GM21528 (cell line): ENCODE measurements around the gene BAZ2B.

Experiments
- ATAC-seq: cut with Tn5 transposase; IDR thresholded peaks from one replicate; pipeline ENCODE4 v1.9.1; 2021; ENCODE audit warnings: mild to moderate bottlenecking, moderate library complexity; ENCODE audit not compliant: unreplicated experiment, low FRiP score

Gene BAZ2B

DNA sequence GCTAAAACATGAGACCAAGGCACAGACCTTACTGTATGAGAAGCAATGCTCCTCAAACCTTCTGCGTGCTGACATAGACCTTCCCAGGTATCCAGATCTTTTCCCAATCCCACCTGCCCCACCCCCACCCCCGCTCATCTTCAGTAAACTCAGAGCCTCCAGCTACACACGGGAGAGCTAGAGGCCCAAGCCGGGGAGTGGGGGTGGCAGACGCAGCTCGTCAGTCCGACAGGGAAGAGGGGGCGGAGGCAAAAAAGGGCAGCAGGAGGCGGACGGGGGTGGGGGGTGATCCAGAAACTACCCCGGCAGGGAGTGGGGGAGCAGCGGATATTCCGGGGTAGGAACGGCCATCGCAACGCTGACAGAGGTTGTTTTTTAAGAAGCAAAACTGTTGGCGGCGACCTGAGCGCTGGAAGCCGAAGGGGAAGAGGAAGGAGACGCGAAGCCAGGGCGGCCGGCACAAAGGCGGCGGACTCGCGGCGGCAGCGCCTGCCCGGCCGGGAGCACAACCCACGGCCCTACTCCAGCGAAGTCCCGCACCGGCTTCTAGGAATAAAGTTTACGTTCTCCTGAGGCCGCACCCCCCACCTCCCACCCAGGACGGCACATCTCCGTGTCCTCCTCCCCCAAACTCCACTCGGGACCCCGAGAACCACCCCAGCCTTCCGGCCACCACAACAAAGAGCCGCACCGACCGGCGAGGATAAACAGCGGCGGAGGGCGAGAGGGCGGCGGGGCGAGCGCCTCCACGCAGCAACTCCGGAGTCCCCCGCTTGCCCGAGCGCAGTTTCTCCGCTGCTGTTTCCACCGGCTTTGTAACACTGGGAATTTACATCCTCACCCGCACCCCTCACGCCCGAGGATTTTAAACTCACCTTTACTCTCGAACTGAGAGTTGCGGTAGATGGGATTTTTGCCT is 722 bp downstream of the BAZ2B start:
- ATAC-seq: peak; percentile 68

DNA sequence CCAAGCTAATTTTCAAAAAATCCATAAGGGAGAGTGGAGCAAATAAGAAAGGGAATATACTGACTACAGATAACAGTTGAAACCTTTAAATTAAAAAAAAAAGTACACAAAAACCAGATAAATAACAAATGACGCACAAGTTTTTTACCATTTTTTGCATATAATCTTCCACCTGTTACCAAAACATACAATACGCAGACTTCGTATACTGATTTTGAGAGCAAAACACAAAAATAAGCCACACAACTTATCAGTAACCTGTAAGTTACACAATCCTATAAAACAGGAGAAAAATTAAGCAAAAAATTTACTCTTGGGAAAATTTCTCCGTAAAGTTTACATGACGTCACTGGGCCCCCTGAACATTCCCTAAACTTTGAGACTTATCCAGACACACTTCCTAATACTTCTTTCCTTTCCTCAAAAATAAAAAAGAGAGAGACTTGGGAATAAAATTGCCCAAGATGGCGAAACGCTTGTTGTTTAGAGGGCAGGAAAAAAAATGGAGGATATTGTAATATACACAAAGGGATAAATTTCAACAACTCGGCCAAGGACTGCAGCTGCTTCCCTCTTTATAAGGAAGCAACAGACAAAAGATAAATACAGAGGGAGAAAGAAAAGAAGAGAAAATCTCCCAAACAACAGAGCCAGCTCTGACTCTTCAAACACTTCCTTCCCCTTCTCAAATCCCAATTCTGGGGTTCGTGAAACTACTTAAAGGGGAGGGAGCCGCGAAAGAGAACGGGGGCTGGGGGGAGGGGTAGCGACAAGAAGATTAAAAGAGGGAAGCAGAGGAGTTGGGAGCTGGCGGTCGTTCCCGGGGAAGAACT is 1.6 kb downstream of the BAZ2B start:
- ATAC-seq: peak; percentile 20

DNA sequence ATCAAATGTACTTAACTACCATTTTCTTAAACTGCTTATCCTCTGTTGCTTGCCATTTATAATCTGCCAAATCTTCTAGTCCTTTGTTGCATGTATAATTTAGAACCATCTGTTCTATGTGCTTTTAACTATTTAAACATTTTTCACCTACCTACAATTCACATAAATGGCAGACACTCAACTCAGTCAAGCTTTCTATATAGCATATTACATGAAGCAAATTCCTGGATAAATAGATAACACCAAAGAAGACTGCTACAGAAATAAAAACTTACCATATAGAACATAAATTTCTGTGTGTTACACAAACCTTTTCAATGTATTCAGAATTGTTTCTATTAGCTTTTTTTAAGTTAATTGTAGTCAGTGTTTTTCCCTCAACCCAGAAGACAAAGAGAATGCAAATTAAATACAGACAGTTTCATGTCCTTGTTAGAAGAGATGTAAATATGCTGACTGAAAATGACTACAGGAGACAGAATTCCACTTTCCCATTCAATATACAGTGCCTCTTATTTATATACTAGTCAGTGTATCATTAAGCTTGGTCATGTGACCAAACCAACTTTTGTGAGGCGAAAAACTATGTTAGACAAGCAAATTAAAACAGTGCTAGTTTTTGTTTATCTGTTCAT is 2.6 kb downstream of the BAZ2B start:
- no peak for ATAC-seq

DNA sequence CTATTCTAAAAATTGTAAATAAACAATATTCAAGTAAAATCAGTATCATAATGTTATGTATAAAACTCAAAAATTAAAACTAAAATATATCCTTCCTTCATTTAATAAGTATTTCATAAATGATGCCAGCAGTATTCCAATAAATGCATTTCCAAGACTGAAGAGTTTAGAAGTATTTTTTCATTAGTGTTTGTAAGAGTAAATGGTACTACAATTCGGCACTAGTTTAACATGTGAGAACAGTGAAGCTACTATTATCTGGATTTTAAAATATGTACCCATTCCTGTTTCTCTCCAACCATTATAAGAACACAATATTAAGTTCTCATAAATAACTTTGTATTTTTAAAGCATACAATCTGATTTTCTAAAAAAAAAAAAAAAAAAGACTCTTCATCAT is 3.3 kb downstream of the BAZ2B start:
- no peak for ATAC-seq

DNA sequence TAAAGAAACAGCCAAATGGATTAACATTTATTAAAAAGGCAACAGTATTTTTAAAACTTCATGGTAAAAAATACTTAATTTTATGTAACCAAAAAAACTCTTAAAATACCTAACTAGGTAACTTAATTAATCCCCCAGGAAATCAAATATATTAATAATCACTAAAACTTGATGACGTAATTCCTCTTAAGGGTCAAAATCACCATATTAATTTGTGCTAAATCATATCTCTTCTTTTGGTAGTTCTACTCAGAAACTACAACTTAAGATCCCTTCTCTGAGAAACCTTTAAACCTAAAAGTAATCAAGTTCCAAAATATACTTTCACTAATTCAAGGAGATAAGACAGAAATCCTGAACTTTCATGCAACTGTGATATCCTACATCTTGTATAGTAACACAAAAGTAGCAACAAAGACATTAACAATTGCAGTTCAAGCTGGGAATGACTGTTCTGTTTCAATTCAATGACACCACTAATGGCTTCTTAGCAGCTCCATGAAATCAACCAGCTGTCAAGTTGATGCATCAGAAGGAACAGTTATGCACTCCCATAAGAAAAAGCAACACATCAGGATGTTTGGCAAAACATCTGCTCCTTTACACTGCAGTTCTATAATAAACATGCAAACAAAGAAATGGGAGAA is 4.0 kb downstream of the BAZ2B start:
- no peak for ATAC-seq

DNA sequence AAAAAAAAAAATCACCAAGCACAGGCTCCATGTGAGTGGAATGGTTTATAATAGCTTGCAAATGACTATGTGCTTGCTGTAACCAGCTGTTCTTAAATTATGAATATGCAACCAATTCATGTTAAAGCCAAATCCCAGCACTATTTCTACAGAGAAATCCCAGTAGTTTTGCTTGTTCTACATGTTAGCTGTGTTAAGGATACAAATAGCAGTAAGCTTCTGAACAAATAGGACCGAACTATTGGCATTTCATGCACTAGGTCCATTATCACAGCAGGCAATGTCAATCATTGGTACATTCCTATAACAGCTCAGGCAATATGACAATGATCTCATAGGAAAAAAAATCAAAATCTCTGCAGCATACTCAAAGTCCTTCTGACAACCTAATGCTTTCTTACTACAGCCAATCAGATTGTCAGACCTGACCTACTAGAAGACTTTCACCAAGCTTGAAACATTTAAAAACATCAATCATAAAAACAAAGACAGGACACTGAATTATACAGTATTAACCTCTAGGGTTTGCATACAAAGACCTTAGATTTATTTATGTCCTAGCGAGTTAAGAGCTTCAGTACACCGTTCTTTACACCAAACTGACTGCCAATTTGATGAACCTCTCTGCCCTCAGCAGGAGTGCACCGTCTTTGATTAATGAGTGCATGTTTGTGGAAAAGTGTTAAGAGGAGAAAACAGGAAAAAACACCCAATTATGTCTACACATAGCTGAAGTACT is 6.4 kb downstream of the BAZ2B start:
- ATAC-seq: no peak

DNA sequence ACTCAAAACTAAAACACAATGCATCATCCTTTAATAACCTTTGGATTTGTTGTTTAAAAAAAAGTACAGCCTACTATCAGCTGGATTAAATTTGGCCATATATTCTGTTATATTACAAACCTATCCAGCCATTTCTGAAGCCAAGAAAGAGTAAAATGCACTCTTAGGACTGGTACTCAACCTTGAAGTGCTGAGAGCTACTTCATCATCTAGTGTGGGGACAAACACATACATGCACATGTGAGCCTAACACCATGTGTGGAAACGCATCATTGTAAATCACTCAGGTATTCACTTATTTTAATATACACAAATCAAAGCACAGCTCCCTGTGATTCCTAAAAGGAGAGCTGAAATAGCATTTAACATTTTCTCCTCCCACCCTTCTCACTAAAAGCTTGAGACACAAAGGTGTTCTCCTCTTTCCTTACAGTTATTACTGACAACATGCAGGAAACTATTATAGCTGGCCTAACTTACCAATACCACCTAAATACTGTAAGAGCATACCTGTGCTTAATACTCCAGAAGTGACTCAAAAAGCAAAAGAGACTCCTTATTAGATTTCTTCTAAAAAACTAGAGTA is 7.5 kb downstream of the BAZ2B start:
- no peak for ATAC-seq

DNA sequence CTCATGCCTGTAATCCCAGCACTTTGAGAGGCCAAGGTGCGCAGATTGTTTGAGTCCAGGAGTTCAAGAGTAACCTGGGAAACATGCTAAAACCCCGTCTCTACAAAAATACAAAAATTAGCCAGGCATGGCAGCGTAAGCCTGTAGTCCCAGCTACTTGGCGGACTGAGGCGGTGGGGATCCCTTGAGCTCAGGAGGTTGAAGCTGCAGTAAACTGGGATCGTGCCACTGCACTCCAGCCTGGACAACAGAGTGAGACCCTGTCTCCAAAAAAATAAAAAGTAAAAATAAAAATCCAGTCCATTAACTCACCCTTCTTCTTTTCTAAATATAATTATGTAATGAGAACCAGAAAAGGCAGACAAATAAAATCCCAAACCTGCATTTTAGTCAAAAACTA is 8.2 kb downstream of the BAZ2B start:
- no peak for ATAC-seq

DNA sequence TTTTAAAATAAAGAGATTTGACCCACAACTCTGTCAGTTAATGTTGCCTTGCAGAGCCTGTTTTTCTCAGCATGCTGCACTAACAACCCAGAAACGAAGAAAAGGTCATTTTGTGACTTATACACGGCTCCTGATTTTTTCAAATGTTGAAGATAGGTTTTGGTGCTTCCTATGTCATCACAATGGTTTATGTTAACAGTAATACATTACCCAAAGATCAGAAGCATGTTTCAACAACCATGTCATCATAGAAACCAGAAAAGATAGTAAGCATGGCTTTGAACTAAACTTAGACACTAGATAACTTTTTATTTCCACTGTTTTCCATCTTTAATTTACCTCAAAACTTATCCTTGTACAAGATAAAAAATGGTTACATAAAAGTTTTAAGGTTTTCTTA is 10.1 kb downstream of the BAZ2B start:
- ATAC-seq: no peak

DNA sequence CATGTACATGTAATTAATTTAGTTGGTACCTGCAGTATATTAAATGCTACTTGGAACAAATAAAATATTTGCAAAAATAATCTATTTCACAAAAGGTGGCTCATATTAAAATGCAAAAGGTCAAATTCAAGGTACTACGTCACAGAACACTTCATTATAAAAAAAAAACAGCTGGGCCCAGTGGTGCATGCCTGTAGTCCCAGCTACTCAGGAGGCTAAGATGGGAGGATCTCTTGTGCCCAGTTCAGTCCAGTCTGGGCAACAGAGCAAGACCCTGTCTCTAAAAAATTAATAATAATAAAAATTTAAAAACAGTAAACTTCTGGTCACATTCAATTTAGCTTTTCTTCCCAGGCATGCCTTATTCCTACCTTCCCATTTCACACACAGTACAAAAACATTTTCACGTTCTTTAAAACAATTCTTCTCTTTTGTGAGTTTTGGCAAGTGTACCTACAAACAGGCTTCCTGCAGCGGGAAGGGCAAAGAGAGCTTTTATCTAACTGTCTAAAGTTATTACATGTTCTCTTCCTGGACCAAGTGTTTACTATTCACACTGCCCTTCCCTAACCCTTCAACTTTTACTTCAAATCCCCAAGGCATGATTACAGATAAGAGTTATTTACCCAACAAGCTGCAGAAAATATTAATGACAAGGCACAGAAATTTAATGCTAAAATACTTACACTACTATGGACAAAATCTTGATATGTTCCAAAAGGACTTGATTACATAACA is 10.7 kb downstream of the BAZ2B start:
- ATAC-seq: no peak

DNA sequence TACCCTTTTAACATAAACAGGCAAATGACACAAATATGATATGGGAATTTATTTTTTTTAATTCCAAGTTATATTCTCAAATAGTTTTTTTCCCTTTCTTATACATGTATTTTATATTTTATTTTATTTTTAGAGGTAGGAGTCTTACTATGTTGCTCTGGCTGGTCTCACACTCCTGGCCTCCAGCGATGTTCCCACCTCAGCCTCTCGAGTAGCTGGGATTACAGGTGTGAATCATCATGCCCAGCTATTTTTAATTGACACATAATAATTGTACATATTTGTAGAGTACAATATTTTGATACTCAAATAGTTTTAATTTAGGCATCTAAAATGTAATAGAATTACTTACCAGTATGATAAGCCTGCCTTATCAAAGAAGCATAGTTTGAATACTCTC is 12.2 kb downstream of the BAZ2B start:
- ATAC-seq: no peak

DNA sequence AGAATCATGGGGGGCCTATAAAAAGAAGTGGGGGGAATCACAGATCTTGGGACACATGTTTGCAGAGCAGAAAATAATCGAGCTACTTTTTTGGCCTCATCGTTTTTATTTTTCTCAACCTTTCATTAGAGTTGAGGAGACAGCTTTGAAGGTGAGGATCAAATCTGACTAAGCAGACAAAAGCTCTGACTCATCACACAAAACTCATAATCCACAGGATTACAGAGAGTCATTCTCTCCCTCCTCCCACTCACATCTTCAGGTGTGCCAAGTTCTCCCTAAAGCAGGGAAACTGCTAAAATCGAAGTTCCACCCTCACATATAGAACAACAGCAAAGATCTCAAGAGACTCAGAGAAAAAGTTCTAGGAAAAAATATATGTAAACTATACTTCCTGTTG is 15.6 kb downstream of the BAZ2B start:
- ATAC-seq: no peak

DNA sequence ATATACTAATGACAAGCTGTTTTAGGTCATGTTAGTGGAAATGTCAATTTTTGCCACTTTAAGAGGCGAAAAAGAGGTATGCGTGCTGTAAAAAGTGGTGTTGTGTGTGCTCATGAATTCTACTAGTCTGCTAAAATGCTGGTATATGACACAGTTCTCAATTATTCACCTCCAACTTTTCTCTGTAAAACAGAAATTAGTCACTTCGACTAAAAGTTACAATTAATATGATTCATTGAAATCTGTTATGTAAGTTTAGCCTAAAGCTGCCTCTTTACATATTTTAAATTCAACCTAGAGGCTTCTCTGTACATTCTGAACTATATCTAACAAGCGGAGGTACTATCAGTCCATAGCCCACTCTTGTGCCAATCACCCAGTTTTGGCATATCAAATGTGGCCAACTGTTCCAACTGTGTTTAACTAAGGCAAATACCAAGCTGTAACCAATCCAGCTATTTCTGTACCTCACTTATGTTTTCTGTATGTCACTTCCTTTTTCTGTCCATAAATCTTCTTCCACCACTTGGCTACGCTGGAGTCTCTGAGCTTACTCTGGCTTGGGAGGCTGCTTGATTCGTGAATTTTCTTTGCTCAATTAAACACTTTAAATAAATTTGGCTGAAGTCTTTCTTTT is 20.8 kb downstream of the BAZ2B start:
- ATAC-seq: no peak

DNA sequence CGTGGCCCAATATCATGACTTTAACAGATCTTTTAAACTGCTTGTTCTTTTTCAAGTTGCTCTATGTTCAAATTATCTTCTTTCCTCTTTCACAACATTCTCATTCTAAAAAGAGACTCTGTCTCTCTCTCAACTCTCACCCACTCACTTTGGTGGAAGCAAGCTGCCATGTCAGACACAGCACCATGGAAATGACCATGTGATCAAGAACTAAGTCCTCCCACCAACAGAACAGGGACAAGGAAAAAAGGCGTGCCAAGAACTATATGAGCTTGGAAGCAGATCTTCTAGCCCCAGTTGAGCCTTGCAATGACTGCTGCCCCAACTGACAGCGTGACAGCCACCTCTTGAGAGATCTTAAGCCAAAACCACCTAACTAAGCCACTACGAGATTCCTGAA is 23.9 kb downstream of the BAZ2B start:
- ATAC-seq: no peak

DNA sequence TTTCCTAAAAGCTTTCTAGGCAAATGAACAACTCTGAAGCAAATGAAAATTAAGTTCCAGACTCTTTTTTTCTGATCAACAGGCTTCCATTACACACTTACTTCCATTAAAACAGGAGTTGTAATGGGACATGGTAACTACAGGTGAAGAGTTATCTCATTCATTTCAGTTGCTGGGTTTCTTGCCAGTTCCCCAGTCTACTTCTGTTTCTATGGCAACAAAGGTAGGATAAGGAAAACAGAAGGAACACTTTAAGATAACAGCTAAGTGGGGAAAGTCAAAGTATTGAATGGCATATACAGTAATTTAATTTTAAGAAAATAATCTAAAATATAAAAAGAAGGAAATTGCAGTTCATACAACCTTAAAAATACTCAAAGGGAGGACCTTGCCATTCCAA is 25.1 kb downstream of the BAZ2B start:
- no peak for ATAC-seq

DNA sequence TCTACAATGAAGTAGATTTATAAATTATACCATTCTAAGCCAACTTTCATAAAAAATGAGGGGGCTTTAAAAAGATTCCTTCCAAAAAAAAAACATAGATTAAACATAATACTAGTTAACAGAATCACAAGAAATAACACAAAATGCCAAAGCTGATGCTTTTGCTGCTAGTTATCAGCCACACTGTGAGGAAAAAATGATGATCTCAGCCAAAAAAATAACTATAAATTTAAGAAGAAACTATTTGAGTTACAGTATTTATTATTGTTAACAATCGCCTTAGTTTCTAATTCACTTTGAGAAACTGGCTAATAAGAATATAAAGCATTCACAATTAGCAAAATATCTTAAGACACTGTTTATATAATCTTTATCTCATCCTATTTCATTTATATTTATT is 27.1 kb downstream of the BAZ2B start:
- ATAC-seq: no peak

DNA sequence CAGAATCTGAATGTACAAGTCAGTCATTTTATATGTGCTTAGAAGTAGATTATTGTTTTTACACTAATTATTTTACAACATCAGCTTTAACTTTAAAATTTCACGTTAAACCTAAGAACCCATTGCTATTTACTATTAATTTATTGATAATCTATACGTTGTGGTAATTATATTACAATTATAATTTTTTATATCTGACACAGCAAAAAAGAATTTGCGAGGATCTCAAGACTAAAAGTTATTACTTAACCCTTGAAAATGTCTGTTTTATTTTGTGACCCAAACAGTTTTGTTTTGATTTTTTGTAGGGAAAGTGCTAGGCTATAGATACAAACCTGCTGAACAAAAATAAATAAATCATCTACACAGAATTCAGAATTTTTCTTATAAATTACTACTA is 30.3 kb downstream of the BAZ2B start:
- no peak for ATAC-seq

DNA sequence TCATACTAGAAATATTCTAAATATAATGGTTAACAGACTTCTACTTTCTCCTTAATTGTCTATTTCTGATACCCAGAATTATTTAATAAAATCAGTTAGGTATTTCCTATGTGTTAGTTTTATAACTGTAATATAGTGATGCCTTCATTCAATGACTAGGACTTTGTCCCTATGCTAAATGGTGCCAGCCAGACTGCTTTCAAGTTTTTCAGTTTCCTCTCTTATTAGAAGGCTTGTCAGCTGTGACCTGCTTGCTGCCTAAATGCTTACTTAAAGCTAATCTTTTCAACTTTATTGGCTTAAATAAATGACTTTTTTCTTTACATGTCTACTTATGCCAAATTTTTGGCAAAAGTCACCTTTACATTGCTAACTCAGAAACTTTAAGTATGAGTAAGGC is 30.7 kb downstream of the BAZ2B start:
- no peak for ATAC-seq

DNA sequence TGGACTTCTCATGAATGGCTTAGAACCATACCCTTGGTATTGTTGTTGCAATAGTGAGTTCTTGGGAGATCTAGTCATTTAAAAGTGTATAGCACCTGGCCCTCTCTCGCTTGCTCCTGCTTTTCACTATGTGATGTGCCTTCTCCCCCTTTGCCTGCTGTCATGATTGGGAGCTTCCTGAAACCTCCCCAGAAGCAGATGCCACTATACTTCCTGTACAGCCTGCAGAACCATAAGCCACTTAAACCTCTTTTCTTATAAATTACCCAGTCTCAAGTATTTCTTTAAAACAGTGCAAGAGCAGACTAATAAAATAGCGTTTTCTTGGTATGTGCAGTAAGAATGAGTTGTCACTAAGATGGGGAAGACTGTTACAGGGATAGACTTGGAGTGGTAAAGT is 31.6 kb downstream of the BAZ2B start:
- ATAC-seq: no peak
